Dendritic cell treated with granulocyte-macrophage colony-stimulating factor and Interleukin-4, amounts not matched to agents 40 ng/mL and 50 ng/mL, for 4 days (primary cell): ENCODE results near the gene PRDM12.

Experiments used
- H3K27ac Mint-ChIP-seq: one replicate; pipeline ENCODE4 v1.8.0; 2022; ENCODE audit warnings: mild to moderate bottlenecking, mixed read lengths
- H3K27me3 Mint-ChIP-seq: one replicate; pipeline ENCODE4 v1.8.0; 2022; ENCODE audit warnings: mild to moderate bottlenecking, mixed read lengths
- H3K36me3 Mint-ChIP-seq: one replicate; pipeline ENCODE4 v1.8.0; 2022; ENCODE audit warnings: low read depth, mixed read lengths
- H3K4me1 Mint-ChIP-seq: one replicate; pipeline ENCODE4 v1.8.0; 2022; ENCODE audit warnings: low read depth, mixed read lengths
- H3K4me3 Mint-ChIP-seq: one replicate; pipeline ENCODE4 v1.8.0; 2022; ENCODE audit warnings: mild to moderate bottlenecking, moderate library complexity, mixed read lengths
- H3K9me3 Mint-ChIP-seq: one replicate; pipeline ENCODE4 v1.8.0; 2022; ENCODE audit warnings: mixed read lengths
- intact Hi-C: fragments of 100-400 bp; cut with micrococcal nuclease; formaldehyde crosslinking; loops from one replicate; pipeline ENCODE4 v1.15.0; 2022

Gene PRDM12

DNA sequence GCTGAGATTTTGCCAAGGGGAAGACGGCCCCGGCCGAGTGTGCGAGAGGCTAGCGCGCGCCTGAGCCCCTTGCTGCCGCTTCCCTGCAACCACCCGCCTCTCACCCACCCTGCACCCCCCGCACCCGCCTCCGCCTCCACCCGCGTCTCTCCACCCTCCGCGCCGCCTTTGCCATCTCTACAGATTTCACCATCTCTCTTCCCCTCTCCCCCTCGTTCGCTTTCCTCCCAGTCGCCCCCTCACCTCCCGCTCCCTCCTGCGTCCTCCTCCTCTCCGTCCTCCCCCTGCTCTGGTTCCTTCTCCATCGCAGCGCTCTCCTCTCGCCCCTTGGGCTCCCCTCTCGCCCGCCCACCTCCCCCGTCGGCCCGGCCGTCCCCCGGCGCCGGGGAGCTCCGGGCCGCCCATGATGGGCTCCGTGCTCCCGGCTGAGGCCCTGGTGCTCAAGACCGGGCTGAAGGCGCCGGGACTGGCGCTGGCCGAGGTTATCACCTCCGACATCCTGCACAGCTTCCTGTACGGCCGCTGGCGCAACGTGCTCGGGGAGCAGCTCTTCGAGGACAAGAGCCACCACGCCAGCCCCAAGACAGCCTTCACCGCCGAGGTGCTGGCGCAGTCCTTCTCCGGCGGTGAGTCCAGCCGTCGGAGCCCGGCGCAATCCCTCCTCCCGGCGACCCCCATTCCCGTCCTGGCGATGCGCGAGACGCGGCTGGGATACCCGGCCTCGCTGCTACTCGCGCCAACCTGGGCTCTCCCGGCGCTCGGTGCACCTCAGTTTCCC is at the start of gene PRDM12:
PRDM12 (plus strand) TSS at position 344 of the 778 bp plus-strand sequence; CDS start at position 404, 60 bp downstream.
- intact Hi-C loops = no loop called here
- H3K27me3 Mint-ChIP-seq = peaks cover 93% of the 10 kb centered on the region
- no peaks in the 10 kb centered on the region for H3K36me3 Mint-ChIP-seq
- H3K27ac Mint-ChIP-seq = no peak within 1 kb of the TSS
- peaks cover 10% of the 10 kb centered on the region for H3K4me1 Mint-ChIP-seq
- no peaks in the 10 kb centered on the region for H3K9me3 Mint-ChIP-seq
- no peak within 1 kb of the TSS for H3K4me3 Mint-ChIP-seq

DNA sequence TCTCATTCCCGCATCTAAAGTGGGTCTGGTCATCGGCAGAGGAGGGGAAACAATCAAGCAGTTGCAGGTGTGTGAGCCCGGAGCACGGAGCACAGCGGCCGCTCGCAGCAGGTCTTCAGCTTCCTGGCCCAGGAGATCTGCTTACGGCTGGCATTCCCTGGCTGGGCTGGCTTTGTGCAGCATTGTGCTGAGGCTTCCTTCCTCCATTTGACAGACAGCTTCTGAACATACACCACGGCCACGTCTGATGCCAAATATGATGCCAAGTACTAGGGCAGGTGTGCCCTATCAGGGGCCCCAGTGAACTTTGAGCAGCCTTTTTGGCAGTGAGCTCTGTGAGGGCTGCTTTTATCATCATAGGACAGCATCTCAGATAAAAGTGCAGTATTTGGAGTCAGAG is 47.9 kb upstream of the PRDM12 start:
- Mint-ChIP-seq H3K9me3 (no peaks in the 10 kb centered on the region), H3K4me3 (no peak overlapping the region), H3K27me3 (no peaks in the 10 kb centered on the region), H3K36me3 (peaks cover 100% of the 10 kb centered on the region), H3K27ac (no peak overlapping the region), H3K4me1 (no peaks in the 10 kb centered on the region)
- intact Hi-C loops = no loop called here

DNA sequence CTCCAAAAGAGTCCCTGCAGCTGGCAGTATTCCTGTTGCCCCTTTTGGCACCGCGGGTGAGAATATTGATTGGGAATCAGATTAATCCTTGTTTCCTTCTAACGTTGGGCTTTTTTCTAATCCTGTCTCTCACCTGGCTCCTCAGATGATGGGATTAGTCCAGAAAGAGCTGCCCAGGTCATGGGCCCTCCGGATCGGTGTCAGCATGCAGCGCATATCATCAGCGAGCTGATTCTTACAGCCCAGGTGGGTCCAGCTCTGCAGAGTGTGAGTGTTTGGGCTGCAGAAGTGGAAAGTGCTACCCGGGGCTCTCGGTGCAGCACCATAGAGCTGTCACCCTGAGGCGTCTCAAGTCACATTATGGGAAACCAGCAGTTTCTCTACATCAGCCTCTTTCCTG is 40.9 kb upstream of the PRDM12 start:
- Mint-ChIP-seq H3K9me3 (no peaks in the 10 kb centered on the region), H3K27me3 (no peaks in the 10 kb centered on the region), H3K4me1 (no peaks in the 10 kb centered on the region), H3K36me3 (peaks cover 99% of the 10 kb centered on the region), H3K27ac (no peak overlapping the region), H3K4me3 (no peak overlapping the region)
- intact Hi-C loops = no loop called here

DNA sequence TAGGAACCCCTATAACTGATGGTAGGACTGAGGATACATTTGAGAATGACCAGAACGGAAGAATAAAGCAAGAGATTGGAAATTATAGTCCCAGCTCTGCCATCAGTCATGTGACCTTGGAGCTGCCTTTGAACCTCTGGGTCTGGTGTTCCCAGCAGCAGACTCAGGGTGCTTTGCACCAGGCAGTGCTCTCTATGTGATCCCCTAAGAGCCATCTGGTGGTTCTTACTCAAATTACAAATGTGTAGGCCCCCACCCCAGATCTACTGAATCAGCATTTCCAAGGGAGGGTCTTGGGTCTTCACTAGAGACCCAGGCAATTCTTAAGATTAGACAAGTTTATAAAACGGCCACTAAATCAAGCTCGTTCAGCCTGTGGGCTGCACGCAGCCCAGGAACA is 40.2 kb upstream of the PRDM12 start:
- Mint-ChIP-seq H3K27ac (no peak overlapping the region), H3K4me1 (no peaks in the 10 kb centered on the region), H3K27me3 (no peaks in the 10 kb centered on the region), H3K9me3 (no peaks in the 10 kb centered on the region), H3K4me3 (no peak overlapping the region), H3K36me3 (peaks cover 96% of the 10 kb centered on the region)
- intact Hi-C loops = no loop called here

DNA sequence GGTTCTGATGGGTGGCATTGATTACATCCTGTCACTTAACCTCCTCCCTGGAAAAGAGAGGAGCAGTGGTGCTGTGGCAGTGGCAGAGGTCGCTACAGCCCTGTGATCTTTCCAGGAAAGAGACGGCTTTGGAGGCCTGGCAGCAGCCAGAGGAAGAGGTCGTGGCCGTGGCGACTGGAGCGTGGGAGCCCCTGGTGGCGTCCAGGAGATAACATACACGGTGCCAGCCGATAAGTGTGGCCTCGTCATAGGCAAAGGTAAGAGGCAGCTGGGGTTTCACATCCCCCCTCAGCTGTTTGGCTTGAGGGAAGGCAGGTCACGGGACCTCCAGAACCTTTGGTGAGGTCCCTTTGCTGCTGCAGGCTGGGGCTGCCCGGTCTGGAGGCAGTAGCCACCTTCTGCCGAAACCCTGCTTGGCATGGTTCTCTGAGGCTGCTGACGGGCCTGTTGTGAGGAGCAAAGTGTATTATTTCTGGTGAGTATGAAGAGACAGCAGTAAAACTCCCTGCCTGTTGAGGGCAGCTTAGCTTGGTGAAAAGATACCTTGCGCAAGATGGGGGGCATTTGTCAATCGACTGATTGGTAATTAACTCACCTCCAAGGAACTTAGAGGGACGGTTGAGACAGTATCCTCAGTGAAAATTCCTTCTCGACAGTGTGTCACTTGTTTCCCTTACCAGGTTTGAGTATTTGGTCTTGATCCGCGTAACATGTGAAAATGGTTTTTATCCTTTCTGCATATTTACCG is 38.0 kb upstream of the PRDM12 start:
- no peak overlapping the region for H3K27ac Mint-ChIP-seq

DNA sequence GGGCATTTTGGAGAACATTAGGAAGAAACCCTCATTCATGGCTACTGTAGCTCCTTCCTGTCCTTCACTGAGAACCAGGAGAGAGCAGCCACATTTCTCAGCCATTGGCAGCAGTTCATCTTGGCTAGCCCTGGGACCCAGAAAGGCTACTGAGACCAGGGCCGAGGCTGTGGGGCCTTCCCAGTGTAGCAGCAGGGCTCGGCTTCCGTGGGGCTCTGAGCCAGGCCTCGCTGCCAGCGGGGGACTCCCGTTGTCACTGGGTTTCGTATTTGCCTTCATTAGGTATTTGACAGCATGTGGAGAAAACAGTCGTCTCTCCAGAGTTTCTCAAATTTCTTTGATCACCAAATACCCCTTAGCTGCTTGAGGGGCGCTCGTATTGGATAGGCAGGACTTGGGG is 37.3 kb upstream of the PRDM12 start:
- Mint-ChIP-seq H3K9me3 (no peaks in the 10 kb centered on the region), H3K36me3 (peaks cover 96% of the 10 kb centered on the region), H3K27ac (no peak overlapping the region), H3K4me3 (no peak overlapping the region), H3K27me3 (no peaks in the 10 kb centered on the region), H3K4me1 (no peaks in the 10 kb centered on the region)
- intact Hi-C loops = no loop called here

More for the DNA sequence above, 38.0 kb upstream of the PRDM12 start:
- Mint-ChIP-seq H3K36me3 (peaks cover 96% of the 10 kb centered on the region), H3K27me3 (no peaks in the 10 kb centered on the region), H3K4me3 (no peak overlapping the region), H3K9me3 (no peaks in the 10 kb centered on the region), H3K4me1 (no peaks in the 10 kb centered on the region)
- intact Hi-C loops = no loop called here

DNA sequence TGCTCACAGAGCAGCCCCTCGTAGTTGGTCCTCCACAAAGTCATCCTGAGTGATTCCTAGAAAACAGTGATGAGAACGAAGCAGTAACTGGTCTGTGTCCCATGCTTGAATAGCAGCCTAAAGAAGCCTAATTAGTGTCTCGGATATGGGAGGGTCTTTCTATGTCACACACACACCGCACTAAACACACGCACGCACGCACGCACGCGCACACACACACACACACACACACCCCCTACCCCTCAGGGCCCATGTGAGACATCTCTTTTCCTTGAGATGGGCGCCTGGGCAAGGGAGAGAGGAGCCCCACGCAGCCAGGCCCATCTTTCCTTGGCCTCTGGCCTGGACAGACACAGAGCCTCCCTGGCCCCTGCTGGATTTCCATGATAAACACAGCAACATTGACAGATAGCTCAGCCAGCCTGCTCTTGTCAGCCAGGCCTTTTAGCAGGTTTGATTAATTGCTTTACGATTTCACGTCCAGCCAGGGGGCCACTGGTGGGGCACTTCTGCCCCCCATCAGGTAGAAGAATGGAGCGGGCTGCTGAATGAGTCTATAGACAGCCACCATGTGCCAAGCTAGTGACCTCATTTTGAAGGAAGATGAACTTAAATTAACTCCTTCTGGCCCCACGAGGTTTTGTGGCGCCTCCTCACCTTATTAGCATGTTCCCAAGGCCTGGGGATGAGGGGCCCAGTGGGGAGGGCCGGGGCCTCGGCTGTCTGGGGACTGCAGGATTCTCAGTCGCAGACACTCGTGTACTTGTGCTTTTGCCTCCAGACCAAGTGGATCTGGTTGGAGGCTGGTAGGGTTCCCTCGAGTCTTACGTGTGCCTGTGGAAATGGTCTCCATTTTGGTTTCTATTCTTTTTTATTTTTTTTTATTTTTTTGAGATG is 36.2 kb upstream of the PRDM12 start:
- Mint-ChIP-seq H3K4me1 (no peaks in the 10 kb centered on the region), H3K27ac (no peak overlapping the region), H3K9me3 (no peaks in the 10 kb centered on the region), H3K27me3 (no peaks in the 10 kb centered on the region), H3K4me3 (no peak overlapping the region), H3K36me3 (peaks cover 96% of the 10 kb centered on the region)
- intact Hi-C loops = no loop called here

DNA sequence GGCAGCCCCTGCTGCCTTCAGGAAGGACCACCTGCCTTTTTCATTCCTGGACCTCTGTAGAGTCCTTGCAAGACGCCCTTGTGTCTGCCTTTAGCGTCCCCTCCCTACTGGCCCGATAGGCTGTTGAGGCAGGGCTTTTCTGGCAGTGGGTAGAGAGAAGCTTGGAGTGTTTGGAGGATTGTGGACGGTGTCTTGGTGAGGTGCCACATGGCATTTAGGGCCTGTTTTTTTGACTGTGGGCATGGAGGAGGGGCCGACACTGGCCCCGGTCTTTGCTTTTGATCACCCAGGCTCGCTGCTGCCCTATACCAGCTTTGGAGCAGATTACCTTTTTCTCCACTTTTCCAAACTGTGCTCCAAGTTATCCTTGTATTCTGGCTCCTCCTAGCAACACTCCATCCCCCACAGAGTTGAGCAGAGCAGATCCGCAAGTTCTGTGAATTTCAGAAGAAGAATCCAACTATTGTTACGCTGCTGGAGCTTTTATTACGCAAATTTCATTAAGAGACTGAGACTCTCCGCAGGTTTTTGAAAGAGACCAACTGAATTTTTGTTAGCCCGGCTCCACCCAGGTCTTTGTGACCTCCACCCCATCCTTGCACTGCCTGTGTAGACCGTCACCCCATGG is 34.8 kb upstream of the PRDM12 start:
- Mint-ChIP-seq H3K36me3 (peaks cover 96% of the 10 kb centered on the region), H3K4me3 (no peak overlapping the region), H3K27ac (no peak overlapping the region), H3K9me3 (no peaks in the 10 kb centered on the region), H3K4me1 (no peaks in the 10 kb centered on the region), H3K27me3 (no peaks in the 10 kb centered on the region)
- intact Hi-C loops = no loop called here

DNA sequence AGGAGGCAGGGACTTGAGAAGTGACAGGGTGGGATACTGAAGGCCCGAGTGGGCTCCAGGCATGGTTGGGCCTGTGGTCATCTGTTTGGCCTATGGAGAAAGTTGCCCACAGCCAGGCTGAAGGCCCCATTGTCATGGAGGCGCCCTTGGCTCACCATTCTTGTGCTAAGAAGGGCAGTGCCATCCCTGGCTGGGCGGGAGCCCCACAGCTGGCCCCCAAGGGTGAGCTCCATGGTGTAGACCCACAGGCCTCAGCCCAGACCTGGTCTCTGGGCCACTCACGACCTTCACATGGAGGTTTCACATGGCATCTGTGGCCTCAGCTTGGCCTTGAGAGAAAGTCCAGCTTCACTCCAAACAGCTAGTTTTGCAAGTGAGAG is 34.3 kb upstream of the PRDM12 start:
- H3K4me3 Mint-ChIP-seq = no peak overlapping the region
- H3K27ac Mint-ChIP-seq = no peak overlapping the region
- H3K9me3 Mint-ChIP-seq = no peaks in the 10 kb centered on the region
- H3K27me3 Mint-ChIP-seq = no peaks in the 10 kb centered on the region
- peaks cover 96% of the 10 kb centered on the region for H3K36me3 Mint-ChIP-seq
- no peaks in the 10 kb centered on the region for H3K4me1 Mint-ChIP-seq
- intact Hi-C loops = no loop called here

DNA sequence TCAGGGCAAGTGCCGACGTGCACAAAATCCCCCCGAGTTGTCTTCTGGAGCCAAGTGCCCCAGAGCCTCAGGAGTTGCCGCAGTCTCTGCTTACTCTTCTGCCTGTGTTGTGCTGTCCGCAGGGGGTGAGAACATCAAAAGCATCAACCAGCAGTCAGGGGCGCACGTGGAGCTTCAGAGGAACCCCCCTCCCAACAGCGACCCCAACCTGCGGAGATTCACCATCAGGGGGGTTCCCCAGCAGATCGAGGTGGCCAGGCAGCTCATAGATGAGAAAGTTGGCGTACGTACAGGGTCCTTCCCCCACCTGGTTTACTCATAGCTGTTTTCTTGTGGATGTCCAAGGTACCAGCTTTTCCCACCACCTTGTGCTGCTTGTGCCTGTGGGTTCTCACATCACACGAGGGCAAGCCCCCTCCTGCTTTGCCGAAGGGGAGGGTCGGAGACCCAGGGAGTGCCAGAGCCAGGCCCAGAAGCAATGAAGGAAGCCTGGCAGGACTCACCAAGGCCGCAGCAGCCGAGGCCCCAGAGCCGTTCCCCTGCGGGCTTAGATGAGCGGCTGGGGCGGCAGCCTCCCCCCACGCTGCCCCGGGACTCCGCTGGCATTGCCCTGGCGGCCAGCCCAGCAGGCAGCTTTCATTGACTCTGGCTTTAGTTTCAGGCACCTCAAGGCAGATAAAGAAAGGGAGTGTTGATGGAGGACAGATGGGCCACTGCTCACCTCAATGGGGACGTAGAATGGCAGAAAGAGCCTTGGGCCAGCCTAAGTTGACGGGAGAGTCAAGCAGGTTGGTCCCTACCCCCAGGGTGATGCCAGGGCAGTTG is 33.7 kb upstream of the PRDM12 start:
- no peaks in the 10 kb centered on the region for H3K27me3 Mint-ChIP-seq
- intact Hi-C loops = no loop called here
- peaks cover 96% of the 10 kb centered on the region for H3K36me3 Mint-ChIP-seq
- no peaks in the 10 kb centered on the region for H3K4me1 Mint-ChIP-seq
- no peaks in the 10 kb centered on the region for H3K9me3 Mint-ChIP-seq
- H3K4me3 Mint-ChIP-seq = no peak overlapping the region
- no peak overlapping the region for H3K27ac Mint-ChIP-seq

DNA sequence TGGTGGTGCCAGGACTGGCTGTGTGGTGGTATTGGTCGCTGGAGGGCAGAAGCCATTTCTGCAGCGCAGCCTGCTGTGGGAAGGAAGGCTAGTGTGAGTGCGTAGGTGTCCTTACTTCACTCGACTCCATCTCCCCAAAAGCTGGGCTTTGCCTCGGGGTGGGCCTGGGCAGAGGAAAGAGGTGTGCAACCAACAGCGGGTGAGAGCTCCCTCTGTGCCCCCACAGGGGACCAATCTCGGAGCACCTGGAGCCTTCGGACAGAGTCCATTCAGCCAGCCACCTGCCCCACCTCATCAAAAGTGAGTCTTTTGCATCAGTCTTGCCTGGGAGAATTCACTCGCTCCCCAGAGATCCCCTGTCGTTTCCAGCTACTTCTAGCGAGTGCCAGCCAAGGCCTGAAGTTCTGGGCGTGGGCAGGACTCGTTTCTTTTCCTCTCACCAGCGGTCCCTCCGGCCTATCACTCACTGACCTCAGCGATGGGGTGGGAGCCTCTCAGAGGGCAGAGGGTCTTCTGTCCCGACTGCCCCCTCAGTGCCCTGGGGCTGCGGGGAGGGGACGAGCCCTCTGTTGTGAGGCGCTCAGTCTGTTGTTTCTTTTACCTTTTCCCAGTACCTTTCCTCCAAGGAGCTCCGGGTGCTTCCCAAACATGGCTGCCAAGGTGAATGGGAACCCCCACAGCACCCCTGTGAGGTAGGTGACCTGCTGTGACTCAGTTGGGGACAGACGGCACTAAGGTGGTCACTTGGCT is 32.9 kb upstream of the PRDM12 start:
- Mint-ChIP-seq H3K4me1 (no peaks in the 10 kb centered on the region), H3K4me3 (no peak overlapping the region), H3K36me3 (peaks cover 96% of the 10 kb centered on the region), H3K9me3 (no peaks in the 10 kb centered on the region), H3K27ac (no peak overlapping the region), H3K27me3 (no peaks in the 10 kb centered on the region)
- intact Hi-C loops = no loop called here

DNA sequence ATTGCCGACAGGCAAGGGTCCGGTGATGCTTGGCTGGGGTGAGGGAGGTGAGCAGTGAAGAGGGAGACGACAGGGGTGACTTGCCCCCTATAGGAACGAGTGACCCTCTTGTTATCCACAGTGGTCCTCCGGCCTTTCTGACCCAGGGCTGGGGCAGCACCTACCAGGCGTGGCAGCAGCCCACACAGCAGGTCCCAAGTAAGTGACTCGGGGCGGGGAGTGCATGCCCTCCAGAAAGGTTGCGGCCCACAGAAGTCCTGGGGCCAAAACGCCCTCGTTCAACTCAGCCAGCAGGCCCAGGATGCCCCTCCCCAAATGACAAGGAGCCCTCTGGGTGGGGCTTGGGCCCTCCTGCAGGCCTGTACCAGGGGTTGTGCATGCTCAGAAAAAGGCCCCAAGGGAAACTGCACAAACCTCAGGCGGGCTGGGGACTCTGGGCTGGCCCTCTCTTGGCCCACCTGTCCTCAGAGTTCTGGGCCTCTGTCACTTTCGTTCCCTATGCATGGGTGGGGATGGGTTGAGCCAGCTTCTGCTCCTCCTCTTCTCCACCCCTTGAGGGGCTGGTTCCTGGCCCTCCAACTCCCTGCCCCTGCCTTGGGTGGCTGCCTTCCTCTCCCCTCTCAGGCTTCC is 32.2 kb upstream of the PRDM12 start:
- no peak overlapping the region for H3K4me3 Mint-ChIP-seq
- no peak overlapping the region for H3K27ac Mint-ChIP-seq
- no peaks in the 10 kb centered on the region for H3K9me3 Mint-ChIP-seq
- H3K4me1 Mint-ChIP-seq = no peaks in the 10 kb centered on the region
- peaks cover 96% of the 10 kb centered on the region for H3K36me3 Mint-ChIP-seq
- intact Hi-C loops = no loop called here
- no peaks in the 10 kb centered on the region for H3K27me3 Mint-ChIP-seq
